ENCODE measurements around the gene MCFD2.

The MCFD2 gene

DNA sequence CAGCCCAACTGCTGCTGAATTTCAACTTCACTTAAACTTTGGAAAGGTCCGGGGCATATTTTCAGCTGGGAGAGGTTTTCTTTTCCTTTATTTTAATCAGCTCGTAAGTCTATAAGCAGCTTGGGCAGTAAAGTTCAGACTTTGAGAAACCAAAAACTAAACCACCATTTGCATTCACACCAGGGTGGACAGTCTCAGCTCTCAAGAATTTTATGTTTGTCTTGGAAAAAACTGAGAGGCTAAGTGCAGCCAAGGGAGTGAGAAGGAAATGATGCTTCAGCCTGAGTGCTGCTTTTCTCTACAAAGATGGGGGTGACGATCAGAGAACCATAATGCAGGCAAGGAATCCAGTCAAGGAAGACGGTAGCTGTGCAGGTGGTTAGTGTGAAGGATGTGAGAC lies 30.2 kb downstream of the MCFD2 start:
- Histone ChIP-seq H3K4me3 (ENCODE audit: low read length) (no peak overlapping the region), H3K27ac (ENCODE audit: low read length) (no peak overlapping the region)
- no peak for DNase-seq

DNA sequence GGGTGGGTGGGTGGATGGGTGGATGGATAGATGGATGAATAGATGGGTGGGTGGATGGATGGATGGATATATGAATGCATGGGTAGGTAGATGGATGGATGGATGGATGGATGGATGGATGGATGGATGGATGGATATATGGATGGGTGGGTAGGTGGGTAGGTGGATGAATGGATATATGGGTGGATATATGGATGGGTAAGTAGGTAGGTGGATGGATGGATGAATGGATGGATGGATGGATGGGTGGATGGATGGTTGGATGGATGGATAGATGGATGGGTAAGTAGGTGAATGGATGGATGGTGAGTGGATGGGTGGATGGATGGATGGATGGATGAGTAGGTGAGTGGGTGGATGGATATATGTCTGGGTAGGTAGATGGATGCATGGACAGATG lies 36.1 kb downstream of the MCFD2 start:
- no peak for DNase-seq
- no peak overlapping the region for H3K4me3 ChIP-seq (ENCODE audit: low read length)
- peaks cover 15% of the 10 kb centered on the region for H3F3A ChIP-seq (ENCODE audit: insufficient read depth, low read length)
- no peak overlapping the region for H3K4me2 ChIP-seq (ENCODE audit: low read depth, low read length)
- H3K79me2 ChIP-seq (ENCODE audit: low read length), result no peaks in the 10 kb centered on the region
- no peak overlapping the region for H3K9ac ChIP-seq (ENCODE audit: low read length)
- H2AFZ ChIP-seq (ENCODE audit: low read length), result no peak overlapping the region
- no peak overlapping the region for H3K27ac ChIP-seq (ENCODE audit: low read length)
- H3K9me3 ChIP-seq (replicated peaks; ENCODE audit: insufficient read depth, low read length), result no peaks in the 10 kb centered on the region
- no peaks in the 10 kb centered on the region for H3K36me3 ChIP-seq (replicated peaks; ENCODE audit: insufficient read depth, low read length)
- peaks cover 12% of the 10 kb centered on the region for H4K20me1 ChIP-seq (ENCODE audit: insufficient read depth, low read length)
- no peak for TF ChIP-seq EZH2 (optimal IDR thresholded peaks at IDR 0.05; ENCODE audit: low read depth, low read length)
- TF ChIP-seq, protein P1, sequence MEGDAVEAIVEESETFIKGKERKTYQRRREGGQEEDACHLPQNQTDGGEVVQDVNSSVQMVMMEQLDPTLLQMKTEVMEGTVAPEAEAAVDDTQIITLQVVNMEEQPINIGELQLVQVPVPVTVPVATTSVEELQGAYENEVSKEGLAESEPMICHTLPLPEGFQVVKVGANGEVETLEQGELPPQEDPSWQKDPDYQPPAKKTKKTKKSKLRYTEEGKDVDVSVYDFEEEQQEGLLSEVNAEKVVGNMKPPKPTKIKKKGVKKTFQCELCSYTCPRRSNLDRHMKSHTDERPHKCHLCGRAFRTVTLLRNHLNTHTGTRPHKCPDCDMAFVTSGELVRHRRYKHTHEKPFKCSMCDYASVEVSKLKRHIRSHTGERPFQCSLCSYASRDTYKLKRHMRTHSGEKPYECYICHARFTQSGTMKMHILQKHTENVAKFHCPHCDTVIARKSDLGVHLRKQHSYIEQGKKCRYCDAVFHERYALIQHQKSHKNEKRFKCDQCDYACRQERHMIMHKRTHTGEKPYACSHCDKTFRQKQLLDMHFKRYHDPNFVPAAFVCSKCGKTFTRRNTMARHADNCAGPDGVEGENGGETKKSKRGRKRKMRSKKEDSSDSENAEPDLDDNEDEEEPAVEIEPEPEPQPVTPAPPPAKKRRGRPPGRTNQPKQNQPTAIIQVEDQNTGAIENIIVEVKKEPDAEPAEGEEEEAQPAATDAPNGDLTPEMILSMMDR (IDR thresholded peaks at IDR 0.05; ENCODE audit: low read length), result no peak
- peaks cover 10% of the 10 kb centered on the region for H3K4me1 ChIP-seq (ENCODE audit: low read length)
- H3K27me3 ChIP-seq (replicated peaks; ENCODE audit: insufficient read depth, low read length), result peaks cover 76% of the 10 kb centered on the region
- no peaks in the 10 kb centered on the region for H3K9me2 ChIP-seq (replicated peaks; ENCODE audit: insufficient read depth, low read length)

More for the DNA sequence above, 30.2 kb downstream of the MCFD2 start:
- Histone ChIP-seq H3K9me2 (replicated peaks; ENCODE audit: insufficient read depth, low read length) (no peaks in the 10 kb centered on the region), H3K4me2 (ENCODE audit: low read depth, low read length) (no peak overlapping the region), H3K36me3 (replicated peaks; ENCODE audit: insufficient read depth, low read length) (no peaks in the 10 kb centered on the region), H2AFZ (ENCODE audit: low read length) (no peak overlapping the region), H3K9me3 (replicated peaks; ENCODE audit: insufficient read depth, low read length) (no peaks in the 10 kb centered on the region), H3K4me1 (ENCODE audit: low read length) (no peaks in the 10 kb centered on the region), H3F3A (ENCODE audit: insufficient read depth, low read length) (no peaks in the 10 kb centered on the region), H3K79me2 (ENCODE audit: low read length) (no peaks in the 10 kb centered on the region), H3K9ac (ENCODE audit: low read length) (no peak overlapping the region), H3K27me3 (replicated peaks; ENCODE audit: insufficient read depth, low read length) (peaks cover 84% of the 10 kb centered on the region), H4K20me1 (ENCODE audit: insufficient read depth, low read length) (no peaks in the 10 kb centered on the region)
- TF ChIP-seq, protein P1 (IDR thresholded peaks at IDR 0.05; ENCODE audit: low read length), result no peak
- TF ChIP-seq EZH2phosphoT487 (IDR thresholded peaks at IDR 0.05; ENCODE audit: low read length), result no peak
- no peak for TF ChIP-seq EZH2 (optimal IDR thresholded peaks at IDR 0.05; ENCODE audit: low read depth, low read length)

DNA sequence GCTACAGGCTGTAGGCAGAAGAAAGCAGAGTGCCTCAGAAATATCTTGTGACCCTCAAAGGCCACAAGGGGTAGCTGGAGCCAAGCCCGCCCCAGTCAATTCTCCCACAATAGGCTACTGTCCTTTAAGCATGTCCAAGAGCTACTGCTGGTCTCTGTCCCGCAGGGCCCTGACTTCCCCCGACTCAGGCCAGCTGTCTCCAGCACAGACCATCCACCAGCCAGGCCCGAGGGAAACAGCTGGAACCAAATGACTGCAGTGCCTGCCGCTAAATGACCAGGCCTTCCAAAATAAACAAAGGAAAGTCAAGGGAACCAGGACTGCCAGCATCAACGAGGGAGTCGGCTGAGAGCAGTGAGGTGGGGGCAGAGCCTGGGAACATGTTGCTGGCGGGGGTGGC lies 36.7 kb downstream of the MCFD2 start:
- H3F3A ChIP-seq (ENCODE audit: insufficient read depth, low read length), result peaks cover 15% of the 10 kb centered on the region
- no peak overlapping the region for H3K4me3 ChIP-seq (ENCODE audit: low read length)
- H4K20me1 ChIP-seq (ENCODE audit: insufficient read depth, low read length), result peaks cover 12% of the 10 kb centered on the region
- H3K27me3 ChIP-seq (replicated peaks; ENCODE audit: insufficient read depth, low read length), result peaks cover 76% of the 10 kb centered on the region
- H3K27ac ChIP-seq (ENCODE audit: low read length), result no peak overlapping the region
- H3K9me2 ChIP-seq (replicated peaks; ENCODE audit: insufficient read depth, low read length), result no peaks in the 10 kb centered on the region
- no peaks in the 10 kb centered on the region for H3K9me3 ChIP-seq (replicated peaks; ENCODE audit: insufficient read depth, low read length)
- H3K79me2 ChIP-seq (ENCODE audit: low read length), result no peaks in the 10 kb centered on the region
- H3K4me1 ChIP-seq (ENCODE audit: low read length), result peaks cover 10% of the 10 kb centered on the region
- DNase-seq, result no peak
- H2AFZ ChIP-seq (ENCODE audit: low read length), result no peak overlapping the region
- no peak overlapping the region for H3K9ac ChIP-seq (ENCODE audit: low read length)
- TF ChIP-seq EZH2 (optimal IDR thresholded peaks at IDR 0.05; ENCODE audit: low read depth, low read length) (no peak), EZH2phosphoT487 (IDR thresholded peaks at IDR 0.05; ENCODE audit: low read length) (no peak)
- TF ChIP-seq, protein P1 (IDR thresholded peaks at IDR 0.05; ENCODE audit: low read length), result no peak
- H3K36me3 ChIP-seq (replicated peaks; ENCODE audit: insufficient read depth, low read length), result no peaks in the 10 kb centered on the region
- H3K4me2 ChIP-seq (ENCODE audit: low read depth, low read length), result no peak overlapping the region

Measured in MM.1S (cell line).